Measurements from ENCODE around the gene HNF4A.

HNF4A gene

DNA sequence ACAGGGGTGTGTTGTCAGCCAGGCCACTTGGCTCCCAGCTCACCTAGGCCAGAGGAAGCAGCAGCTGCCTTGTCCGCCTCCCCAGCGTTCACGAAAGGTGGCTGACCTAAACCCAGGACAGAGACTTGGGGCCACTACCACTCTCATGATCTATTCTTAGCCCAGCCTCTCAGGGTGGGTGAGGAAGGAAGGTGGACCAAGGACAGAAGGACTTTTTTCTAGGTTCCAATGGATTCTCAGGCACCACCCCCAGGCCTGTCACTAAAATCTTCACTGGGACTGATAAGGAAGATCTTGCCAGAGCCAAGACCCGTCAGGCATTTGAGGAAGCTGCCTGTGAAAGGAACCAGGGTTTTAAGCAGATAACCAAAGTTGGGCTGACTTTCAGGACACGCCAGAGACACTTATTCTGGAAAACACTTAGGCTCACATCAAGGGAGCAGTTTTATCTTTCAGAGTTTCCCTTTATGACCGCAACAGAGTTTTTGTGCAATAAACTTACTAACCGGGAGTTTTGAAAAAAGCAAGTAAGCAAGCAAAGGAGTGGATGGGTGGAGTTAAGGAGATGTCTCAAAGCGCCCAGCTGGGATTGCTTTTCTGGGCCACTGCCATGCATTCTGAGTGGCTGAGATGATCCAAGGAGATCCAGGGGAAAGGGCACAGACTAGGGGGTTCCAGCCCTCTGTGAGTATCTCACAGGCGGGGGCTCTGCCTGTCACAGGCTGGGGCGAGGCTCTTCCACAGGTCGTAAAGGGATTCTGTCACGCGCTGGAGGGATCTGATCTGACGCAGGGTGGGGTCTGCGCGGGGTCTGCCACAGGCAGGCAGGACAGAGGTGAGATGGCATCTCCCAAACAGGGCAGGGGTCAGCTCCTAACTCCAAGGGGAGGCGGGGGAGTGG lies 45.5 kb upstream of the HNF4A start:
- TF ChIP-seq ZNF544 (tag by site-specific recombination; IDR thresholded peaks at IDR 0.05), result no peak
- TF ChIP-seq, protein P1, sequence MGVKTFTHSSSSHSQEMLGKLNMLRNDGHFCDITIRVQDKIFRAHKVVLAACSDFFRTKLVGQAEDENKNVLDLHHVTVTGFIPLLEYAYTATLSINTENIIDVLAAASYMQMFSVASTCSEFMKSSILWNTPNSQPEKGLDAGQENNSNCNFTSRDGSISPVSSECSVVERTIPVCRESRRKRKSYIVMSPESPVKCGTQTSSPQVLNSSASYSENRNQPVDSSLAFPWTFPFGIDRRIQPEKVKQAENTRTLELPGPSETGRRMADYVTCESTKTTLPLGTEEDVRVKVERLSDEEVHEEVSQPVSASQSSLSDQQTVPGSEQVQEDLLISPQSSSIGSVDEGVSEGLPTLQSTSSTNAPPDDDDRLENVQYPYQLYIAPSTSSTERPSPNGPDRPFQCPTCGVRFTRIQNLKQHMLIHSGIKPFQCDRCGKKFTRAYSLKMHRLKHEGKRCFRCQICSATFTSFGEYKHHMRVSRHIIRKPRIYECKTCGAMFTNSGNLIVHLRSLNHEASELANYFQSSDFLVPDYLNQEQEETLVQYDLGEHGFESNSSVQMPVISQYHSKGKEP (tag by site-specific recombination; IDR thresholded peaks at IDR 0.05), result no peak
- TF ChIP-seq, protein P2, sequence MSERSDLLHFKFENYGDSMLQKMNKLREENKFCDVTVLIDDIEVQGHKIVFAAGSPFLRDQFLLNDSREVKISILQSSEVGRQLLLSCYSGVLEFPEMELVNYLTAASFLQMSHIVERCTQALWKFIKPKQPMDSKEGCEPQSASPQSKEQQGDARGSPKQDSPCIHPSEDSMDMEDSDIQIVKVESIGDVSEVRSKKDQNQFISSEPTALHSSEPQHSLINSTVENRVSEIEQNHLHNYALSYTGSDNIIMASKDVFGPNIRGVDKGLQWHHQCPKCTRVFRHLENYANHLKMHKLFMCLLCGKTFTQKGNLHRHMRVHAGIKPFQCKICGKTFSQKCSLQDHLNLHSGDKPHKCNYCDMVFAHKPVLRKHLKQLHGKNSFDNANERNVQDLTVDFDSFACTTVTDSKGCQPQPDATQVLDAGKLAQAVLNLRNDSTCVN (tag by site-specific recombination; optimal IDR thresholded peaks at IDR 0.05), result no peak
- no peak for TF ChIP-seq ZEB2 (tag by site-specific recombination; IDR thresholded peaks at IDR 0.05)
- TF ChIP-seq ZNF324 (tag by site-specific recombination; IDR thresholded peaks at IDR 0.05), result no peak
- TF ChIP-seq ZNF555 (tag by site-specific recombination; conservative IDR thresholded peaks at IDR 0.05), result no peak
- TF ChIP-seq ZNF621 (tag by site-specific recombination; IDR thresholded peaks at IDR 0.05), result no peak
- TF ChIP-seq ZIC2 (tag by site-specific recombination; IDR thresholded peaks at IDR 0.05), result peak; percentile 33; the same call in 1 of the 2 replicates
- TF ChIP-seq ZNF140 (tag by site-specific recombination; IDR thresholded peaks at IDR 0.05), result no peak
- no peak for TF ChIP-seq ZNF366 (tag by site-specific recombination; conservative IDR thresholded peaks at IDR 0.05)
- TF ChIP-seq ZNF335 (tag by site-specific recombination; conservative IDR thresholded peaks at IDR 0.05), result peak; percentile 86
- TF ChIP-seq KLF1 (tag by site-specific recombination; IDR thresholded peaks at IDR 0.05), result peak; percentile 31; the same call in 1 of the 2 replicates
- TF ChIP-seq BCL11A (tag by site-specific recombination; IDR thresholded peaks at IDR 0.05; ENCODE audit: low read depth), result no peak
- TF ChIP-seq, protein P3, sequence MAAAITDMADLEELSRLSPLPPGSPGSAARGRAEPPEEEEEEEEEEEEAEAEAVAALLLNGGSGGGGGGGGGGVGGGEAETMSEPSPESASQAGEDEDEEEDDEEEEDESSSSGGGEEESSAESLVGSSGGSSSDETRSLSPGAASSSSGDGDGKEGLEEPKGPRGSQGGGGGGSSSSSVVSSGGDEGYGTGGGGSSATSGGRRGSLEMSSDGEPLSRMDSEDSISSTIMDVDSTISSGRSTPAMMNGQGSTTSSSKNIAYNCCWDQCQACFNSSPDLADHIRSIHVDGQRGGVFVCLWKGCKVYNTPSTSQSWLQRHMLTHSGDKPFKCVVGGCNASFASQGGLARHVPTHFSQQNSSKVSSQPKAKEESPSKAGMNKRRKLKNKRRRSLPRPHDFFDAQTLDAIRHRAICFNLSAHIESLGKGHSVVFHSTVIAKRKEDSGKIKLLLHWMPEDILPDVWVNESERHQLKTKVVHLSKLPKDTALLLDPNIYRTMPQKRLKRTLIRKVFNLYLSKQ (tag by site-specific recombination; IDR thresholded peaks at IDR 0.05; ENCODE audit: borderline replicate concordance), result no peak
- peak; percentile 39 for TF ChIP-seq GLIS1 (tag by site-specific recombination; IDR thresholded peaks at IDR 0.05)
- CTCF ChIA-PET, result interaction anchor here (0.6 to 6.1 kb wide), 29 partner anchors 9 to 560 kb away, joined by 3 to 187 read pairs (median 4); partner anchors contain the start of gene GDAP1L1
- peak overlapping the region; percentile 68 for H3K4me3 ChIP-seq (ENCODE audit: low read depth, low read length)
- POLR2A ChIA-PET, result interaction anchor here (0.9 to 1.6 kb wide), 3 partner anchors 9 to 293 kb away, joined by 3 to 4 read pairs (median 3); partner anchors contain the start of gene OSER1
- H3K9me3 ChIP-seq (ENCODE audit: control insufficient read depth, insufficient read depth, low read depth, low read length), result no peaks in the 10 kb centered on the region
- H3K36me3 ChIP-seq (ENCODE audit: control insufficient read depth in 2 of 2, insufficient read depth in 1 of 2, low read length in 2 of 2), result peaks cover 0 to 5% of the 10 kb centered on the region in 2 experiments; a peak in 1 of 3 replicates
- H3K27ac ChIP-seq (ENCODE audit: extremely low read depth, low read depth, low read length), result no peak overlapping the region; the same call in 1 of the 2 replicates
- no peaks in the 10 kb centered on the region for H3K4me1 ChIP-seq (ENCODE audit: control insufficient read depth, insufficient read depth, low read length)

DNA sequence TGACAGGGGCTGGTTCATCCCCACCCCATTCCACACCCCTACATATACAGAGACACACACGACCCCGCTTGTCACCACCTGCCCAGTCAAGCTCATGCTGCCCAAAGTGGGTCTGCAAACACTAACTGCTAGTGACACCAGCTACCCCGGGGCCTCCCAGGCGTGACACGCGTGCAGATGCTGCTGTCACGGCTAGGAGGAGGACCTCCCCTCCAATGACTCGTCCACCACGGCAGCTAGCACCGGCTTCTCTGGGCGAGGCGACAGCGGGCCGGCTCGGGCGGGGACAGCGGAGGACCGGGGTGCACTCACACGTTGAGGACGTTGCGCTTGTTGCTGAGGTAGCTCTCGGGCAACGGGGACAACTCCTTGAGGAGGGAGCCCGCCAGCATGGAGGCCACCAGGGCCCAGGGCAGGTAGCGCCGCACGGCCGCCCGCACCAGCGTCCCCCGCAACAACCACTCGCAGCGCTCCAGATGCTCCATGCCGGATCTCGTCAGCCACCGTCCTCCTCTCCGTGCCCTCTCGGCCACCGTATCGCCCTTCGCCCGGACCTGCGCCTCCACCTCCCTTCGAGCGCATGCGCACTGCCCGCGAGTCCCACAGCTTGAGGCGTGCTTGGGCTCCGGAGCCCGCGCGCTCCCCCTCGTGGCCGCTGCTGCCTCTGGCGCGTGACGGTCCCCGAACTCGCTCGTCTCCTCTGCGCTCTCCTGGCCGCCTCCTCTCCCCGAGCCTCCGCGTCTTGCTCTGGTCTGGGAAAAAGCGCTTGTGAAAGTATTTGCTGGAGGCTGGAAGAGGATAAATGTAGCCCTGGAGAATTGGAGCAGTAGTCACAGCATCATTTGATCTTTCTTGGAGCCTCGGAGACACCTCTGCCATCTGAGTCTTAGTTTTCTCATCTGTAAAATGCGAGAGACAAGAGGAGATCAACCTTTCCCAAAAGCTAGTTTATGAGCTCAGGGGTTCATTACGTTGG lies 44.5 kb upstream of the HNF4A start, which contains the start of gene FITM2:
Gene FITM2 (minus strand): TSS at position 539 of the 976 bp plus-strand sequence. CDS start 54 bp downstream, at position 485.
- Histone ChIP-seq H3K36me3 (ENCODE audit: control insufficient read depth in 2 of 2, insufficient read depth in 1 of 2, low read length in 2 of 2) (peaks cover 0 to 5% of the 10 kb centered on the region in 2 experiments; a peak in 1 of 3 replicates), H3K4me1 (ENCODE audit: control insufficient read depth, insufficient read depth, low read length) (no peaks in the 10 kb centered on the region), H3K9me3 (ENCODE audit: control insufficient read depth, insufficient read depth, low read depth, low read length) (no peaks in the 10 kb centered on the region), H3K4me3 (ENCODE audit: low read depth, low read length) (peak within 1 kb of the TSS; percentile 68), H3K27ac (ENCODE audit: extremely low read depth, low read depth, low read length) (peak within 1 kb of the TSS; percentile 37; the same call in 1 of the 2 replicates)
- ChIA-PET POLR2A (interaction anchor here (0.6 to 1.6 kb wide), 5 partner anchors 8 to 991 kb away, joined by 3 to 4 read pairs (median 3); partner anchors contain the start of gene OSER1), CTCF (interaction anchor here (0.6 to 6.1 kb wide), 39 partner anchors 9 to 561 kb away, joined by 3 to 187 read pairs (median 4); partner anchors contain the start of gene GDAP1L1)
- TF ChIP-seq ZFP69B (tag by site-specific recombination; IDR thresholded peaks at IDR 0.05), result peak; percentile 74; the same call in 1 of the 2 replicates
- peak; percentile 71 for TF ChIP-seq ZBTB7A (tag by site-specific recombination; IDR thresholded peaks at IDR 0.05; ENCODE audit: low read depth)
- peak; percentile 46; the same call in 1 of the 2 replicates for TF ChIP-seq ZBTB8A (tag by site-specific recombination; IDR thresholded peaks at IDR 0.05)
- no peak for TF ChIP-seq ZNF623 (tag by site-specific recombination; IDR thresholded peaks at IDR 0.05)
- TF ChIP-seq, protein P4, sequence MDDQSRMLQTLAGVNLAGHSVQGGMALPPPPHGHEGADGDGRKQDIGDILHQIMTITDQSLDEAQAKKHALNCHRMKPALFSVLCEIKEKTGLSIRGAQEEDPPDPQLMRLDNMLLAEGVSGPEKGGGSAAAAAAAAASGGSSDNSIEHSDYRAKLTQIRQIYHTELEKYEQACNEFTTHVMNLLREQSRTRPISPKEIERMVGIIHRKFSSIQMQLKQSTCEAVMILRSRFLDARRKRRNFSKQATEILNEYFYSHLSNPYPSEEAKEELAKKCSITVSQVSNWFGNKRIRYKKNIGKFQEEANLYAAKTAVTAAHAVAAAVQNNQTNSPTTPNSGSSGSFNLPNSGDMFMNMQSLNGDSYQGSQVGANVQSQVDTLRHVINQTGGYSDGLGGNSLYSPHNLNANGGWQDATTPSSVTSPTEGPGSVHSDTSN (CRISPR knock-in tag; IDR thresholded peaks at IDR 0.05), result peak; percentile 36; the same call in 1 of the 2 replicates
- TF ChIP-seq, protein P5, sequence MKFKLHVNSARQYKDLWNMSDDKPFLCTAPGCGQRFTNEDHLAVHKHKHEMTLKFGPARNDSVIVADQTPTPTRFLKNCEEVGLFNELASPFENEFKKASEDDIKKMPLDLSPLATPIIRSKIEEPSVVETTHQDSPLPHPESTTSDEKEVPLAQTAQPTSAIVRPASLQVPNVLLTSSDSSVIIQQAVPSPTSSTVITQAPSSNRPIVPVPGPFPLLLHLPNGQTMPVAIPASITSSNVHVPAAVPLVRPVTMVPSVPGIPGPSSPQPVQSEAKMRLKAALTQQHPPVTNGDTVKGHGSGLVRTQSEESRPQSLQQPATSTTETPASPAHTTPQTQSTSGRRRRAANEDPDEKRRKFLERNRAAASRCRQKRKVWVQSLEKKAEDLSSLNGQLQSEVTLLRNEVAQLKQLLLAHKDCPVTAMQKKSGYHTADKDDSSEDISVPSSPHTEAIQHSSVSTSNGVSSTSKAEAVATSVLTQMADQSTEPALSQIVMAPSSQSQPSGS (tag by site-specific recombination; IDR thresholded peaks at IDR 0.05; ENCODE audit: low read depth), result no peak
- peak; percentile 92 for TF ChIP-seq YY2 (tag by site-specific recombination; IDR thresholded peaks at IDR 0.05)
- peak; percentile 80; the same call in 1 of the 2 replicates for TF ChIP-seq ZNF501 (tag by site-specific recombination; IDR thresholded peaks at IDR 0.05)
- TF ChIP-seq BCL11B (tag by site-specific recombination; IDR thresholded peaks at IDR 0.05; ENCODE audit: low read depth), result no peak
